HG02970 (cell line): Measurements from ENCODE around the gene HOXD12.

Experiments used
- ATAC-seq: cut with Tn5 transposase; IDR thresholded peaks from one replicate; pipeline ENCODE4 v1.9.1; 2021; ENCODE audit warnings: mild to moderate bottlenecking, moderate library complexity, moderate number of reproducible peaks; ENCODE audit not compliant: unreplicated experiment, low FRiP score

The HOXD12 gene

DNA sequence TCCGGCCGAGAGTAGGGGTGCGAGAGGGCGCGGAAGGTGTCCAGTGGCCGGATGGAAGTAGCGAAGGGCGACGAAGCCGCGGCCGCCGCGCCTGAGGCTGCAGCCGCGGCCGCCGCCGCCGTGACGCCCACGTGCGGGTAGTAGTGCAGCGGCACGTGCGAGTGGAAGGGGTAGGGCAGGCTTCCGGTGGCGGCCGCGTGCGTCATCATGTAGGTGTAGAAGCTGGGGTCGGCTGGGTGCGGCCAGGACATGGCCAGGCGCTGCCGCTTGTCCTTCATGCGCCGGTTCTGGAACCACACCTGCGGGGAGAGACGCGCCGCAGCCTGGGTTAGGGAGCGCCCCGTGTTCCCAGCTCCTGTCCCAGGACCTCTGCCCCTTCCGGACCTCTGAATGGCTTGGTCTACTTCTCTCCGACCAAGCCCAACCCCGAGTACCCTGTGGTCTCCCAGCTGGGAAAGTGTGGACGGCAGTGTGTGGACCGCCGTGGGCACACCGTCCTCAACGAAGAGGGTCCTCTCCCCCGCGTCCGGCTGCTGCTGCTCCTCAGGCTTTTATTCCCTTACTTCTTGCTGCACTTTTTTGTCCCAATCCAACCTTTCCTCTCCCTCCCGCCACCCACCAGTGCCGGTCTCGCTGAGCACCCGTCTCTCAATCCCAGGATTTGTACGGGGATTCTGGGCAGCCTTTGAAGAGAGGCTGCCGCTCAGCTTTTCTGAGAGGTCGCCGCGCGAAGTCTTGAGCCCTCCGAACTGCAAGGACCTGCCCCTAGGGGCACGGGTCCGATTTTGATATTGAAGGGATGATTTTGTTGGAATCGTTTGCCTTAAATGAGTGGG lies 18.8 kb upstream of the HOXD12 start:
- no peak for ATAC-seq

DNA sequence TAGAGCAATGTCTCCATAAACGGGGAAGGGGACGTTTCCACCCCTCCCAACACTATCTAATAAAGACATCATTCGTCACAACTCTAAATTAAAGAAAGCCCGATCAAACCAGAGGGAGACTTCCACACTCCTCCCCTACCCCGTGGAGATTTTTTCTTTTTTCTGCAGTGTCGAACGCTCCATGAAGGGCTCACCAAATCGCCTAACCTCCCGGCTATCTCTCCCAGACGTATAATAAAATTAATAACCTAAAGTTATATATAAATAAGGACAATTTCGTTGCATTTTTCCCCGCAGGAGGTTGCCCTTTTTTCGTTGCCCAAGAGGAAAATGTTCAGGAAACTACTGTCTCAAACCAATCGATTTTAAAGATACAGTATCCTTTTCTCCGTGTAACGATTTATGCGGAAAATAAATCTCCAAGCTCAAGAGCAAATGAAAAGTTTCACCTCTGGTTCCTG lies 18.2 kb upstream of the HOXD12 start:
- no peak for ATAC-seq

GRCh38 chr2:176081837-176082524 lies 17.6 kb upstream of the HOXD12 start:
- ATAC-seq = no peak

DNA sequence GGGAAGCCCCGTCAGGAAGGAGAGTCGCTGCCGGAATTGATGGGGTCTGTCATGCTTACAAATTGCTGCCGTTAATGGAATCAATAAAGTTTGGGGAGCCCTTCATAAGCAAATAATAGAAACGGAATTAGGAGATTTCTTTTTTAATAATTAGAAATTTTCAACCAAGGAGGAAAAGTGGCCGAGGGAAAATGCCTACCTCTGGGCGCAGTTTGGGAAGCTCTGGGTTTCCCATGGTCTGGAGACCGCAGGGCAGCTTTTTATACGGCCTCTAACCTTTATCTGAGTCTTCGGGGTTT lies 17.1 kb upstream of the HOXD12 start:
- no peak for ATAC-seq

GRCh38 chr2:176082824-176083751 lies 16.5 kb upstream of the HOXD12 start:
- no peak for ATAC-seq

GRCh38 chr2:176083796-176084261 lies 15.8 kb upstream of the HOXD12 start, which contains the start of gene EVX2:
EVX2 (minus strand) TSS chr2:176083962; CDS start chr2:176083776, 186 bp downstream.
- ATAC-seq = no peak

DNA sequence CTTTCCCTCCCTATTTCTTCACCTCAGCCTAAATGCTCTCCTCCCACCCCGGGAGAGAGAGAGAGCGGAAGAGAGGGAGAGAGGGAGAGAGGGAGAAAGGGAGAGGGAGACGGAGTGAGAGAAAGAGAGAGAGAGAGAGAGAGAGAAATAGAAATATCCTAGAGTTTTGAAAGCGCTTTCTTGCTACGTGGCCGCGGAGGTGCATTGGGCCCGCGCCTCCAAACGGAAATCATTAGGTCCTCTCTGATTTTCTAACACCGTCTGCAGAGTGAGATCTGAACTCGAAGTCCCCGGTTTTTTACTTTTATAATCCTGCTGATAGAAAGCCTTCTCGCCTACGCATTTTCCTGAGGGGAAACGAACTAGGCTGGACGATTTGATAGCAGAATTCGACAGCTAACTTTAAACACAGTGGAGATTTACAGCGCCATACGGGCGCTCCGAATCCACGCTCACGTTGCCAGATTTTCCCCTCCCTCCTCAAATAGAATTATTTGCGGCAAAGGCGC lies 14.9 kb upstream of the HOXD12 start:
- ATAC-seq = no peak

- no peak for ATAC-seq
These were observed 14.3 kb upstream of the HOXD12 start for GRCh38 chr2:176085120-176085788.

DNA sequence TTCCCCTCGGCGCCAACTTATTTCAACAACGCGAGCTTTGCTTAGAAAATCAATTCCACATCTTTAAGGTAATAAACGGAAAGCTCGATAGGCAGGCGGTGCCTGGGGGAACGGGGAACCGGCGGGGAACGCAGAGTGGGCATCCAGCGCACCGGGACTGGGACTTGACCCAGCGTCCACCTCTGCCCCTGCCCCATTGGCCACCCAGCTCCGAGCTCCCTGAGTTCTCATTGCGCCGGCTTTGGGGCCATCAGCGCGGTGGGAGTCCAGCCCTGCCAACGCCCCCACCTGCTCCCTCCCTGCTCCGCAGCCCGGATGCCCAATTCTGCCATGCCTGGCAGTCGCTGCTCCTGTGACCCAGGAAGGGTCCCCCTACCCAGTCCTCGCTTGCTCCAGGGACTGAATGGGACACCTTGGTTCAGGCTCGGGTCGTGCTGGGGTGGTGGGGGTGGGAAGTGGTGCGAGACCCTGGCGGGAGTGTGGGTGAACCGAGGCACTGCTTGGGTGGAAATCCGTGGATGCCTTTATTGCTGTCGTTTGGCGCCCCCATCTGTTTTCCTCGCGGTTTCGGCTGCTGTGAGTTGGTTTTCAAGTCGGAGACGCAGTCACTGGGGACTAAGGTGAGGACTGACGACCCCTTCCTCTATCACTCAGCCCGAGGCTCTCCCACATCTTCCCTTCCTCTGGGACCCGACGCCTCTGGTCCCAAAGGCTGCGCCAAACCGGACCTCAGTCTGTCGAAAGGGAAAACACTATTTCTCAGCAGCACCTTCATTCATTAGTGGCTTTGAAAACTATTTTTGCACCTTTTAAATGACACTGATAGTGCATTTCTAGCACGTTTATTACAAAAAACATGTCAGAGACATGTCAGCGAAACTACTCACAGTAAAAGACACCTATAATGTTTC lies 13.5 kb upstream of the HOXD12 start:
- ATAC-seq = no peak

DNA sequence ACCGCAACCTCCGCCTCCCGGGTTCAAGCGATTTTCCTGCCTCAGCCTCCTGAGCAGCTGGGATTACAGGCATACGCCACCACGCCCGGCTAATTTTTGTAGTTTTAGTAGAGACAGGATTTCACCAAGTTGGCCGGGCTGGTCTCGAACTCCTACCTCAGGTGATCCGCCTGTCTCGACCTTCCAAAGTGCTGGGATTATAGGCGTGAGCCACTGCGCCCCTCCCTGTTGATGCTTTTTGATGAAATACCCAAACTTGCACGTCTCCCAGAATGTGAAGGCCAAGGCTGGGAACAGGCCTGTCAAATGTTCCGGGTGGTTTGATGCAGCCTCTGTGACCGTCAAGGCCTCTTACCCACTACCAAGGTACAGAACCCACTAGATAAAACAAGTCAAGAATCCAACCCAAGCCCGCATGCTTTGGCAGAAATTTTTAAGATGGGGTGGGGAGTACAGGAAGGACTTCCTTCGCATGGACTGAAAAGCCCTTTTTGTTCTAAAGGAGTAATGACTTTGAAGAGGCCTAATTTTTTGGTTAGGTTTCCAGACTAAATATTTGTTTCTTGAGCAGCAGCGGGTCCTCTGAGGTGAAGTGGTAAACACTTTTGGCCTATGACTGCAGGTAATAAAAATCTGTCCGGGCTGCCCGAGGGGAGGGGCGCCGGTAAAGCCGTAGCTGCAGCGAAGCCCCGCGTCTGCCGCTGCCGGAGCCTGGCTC lies 12.1 kb upstream of the HOXD12 start:
- no peak for ATAC-seq

DNA sequence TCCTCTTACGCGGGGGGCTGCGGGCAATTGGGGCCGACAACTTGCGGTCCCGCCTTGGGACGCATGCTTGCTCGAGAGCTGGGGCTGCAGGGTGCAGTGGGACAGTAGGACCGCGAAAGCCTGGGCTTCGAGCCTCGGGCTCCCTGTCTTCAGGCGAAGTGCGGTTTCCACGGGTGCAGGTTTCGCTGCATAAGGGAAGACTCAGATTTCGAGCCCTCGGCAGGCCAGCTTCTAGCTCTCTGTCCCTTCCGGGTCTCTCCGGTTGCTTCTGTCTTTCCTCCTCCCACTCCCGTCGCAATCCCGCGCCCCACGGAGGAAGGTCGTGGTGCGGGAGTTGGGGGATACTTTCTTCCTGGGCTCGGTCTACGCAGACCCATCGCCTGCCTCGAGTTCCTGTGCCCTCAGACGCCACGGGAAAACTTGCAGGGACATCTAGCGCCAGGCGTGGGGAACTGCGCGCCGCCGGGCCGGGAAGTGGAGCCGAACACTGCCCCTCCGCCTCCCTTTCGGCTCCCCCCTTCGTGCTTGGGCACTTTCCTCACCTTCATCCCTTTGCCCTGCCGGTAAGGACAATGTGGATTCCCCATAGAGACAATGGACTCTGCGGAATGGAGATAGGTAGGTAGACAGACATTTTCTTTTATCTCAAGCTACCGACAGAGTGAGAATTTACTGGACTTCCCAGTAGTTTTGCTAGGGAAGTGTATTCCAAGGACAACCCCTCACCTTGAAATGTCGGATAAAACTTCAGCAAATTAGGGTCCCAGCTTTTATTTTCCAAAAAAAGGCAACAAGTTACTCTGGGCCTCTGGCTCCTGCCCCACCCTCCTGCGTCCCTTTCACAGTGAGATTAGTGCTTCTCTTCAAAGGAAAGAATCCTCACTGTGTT lies 11.3 kb upstream of the HOXD12 start:
- no peak for ATAC-seq

GRCh38 chr2:176088937-176089842 lies 10.4 kb upstream of the HOXD12 start:
- ATAC-seq = no peak

GRCh38 chr2:176089843-176090395 lies 9.7 kb upstream of the HOXD12 start:
- ATAC-seq = no peak

DNA sequence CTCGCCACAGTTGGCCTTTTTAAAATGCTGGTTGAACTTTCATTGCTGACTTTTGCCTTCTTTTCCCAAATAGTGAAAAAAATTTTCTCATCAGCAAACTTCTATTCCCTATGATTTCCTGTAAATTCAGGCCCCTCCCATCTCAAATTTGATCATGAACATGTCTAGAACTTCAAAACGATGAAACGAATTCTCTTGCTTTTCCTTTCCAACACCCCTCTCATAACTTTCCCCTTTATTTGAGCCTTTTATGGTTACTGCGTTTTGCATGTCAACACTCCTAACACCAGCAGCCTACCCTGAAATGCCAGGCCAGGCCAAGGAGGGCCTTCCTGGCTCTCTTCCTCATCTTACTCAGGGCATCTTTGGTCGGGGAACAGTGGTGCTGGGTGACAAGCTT lies 8.7 kb upstream of the HOXD12 start:
- ATAC-seq = no peak

DNA sequence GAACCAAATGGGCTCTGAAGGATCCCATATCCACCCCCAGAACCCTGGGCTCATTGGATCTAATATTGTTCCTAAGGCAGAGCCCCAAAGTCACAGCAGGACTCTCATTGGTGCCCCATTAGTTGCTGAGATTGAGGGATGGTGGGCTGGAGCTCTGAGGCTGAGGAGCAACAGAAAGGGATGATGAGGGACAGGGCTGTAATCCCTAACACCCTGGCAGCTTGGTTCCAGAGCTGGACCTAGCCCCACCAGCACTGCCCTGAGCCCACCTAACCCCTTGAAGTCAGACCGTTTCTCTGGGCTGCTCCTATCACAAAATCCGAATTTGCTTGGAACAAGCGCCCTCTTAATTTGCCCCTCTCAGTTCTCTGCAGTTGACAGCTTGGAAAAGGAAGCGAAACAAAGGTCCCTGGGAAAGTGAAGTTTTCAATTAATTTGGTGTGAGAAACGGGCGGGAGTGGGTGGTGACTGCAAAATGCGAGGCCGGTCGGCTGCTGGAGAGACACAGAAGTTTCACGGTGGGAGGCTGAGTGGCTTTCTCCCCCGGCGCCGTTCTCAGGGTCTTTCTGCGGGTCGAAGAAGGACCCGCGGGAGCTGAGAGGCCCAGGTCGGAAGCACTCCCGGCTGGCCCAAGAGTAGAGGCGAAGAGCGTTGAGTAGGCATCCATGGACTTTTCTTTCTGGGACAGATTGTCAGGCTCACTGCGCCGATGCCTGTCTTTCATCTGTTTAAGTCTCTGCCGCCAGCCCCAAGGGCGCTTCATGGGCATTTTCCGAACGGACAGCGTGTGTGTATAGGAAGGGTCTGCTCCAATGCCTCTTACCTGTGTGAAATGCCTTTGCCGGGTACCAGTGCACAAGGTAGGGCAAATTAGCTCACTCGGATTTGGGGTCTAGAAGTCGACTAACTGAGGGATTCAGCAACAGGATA lies 8.0 kb upstream of the HOXD12 start:
- ATAC-seq = no peak
